A549 (cell line): Measurements from ENCODE around the gene CD55. TPM values are rescaled to one million over a fixed set of nuclear protein-coding genes. Genes with fewer than 3 reads are reported as not detected.

Experiments
- ATAC-seq, 2 experiments: fragments of 200-7000 bp in 1 of 2; fragments of >200 bp in 1 of 2; cut with Nextera tagmentation in 1 of 2; cut with Tn5 transposase in 1 of 2; 3 replicates each; pipeline versions ENCODE4 v1.8.0 to v1.9.1; 2018 to 2020; ENCODE audit warnings: mild to moderate bottlenecking in 1 of 2, moderate library complexity in 1 of 2
- CTCF ChIA-PET: fragments of 300-600 bp; sonication (Branson Sonifier 250); formaldehyde crosslinking; extraction: SDS; loops from one replicate; lab custom pipeline; 2021; ENCODE audit warnings: antibody characterized with exemption, inconsistent platforms; lab: Yijun Ruan, JAX
- POLR2A ChIA-PET: fragments of 350-600 bp; formaldehyde crosslinking; extraction: SDS; loops from one replicate; lab custom pipeline; 2021; ENCODE audit warnings: antibody characterized with exemption, inconsistent platforms; lab: Yijun Ruan, JAX
- DNase-seq, 2 experiments: peaks; one replicate each; pipeline versions ENCODE4 v3.0.0 to v3.0.0-alpha.2; 2011 to 2016; ENCODE audit warnings: low read depth in 1 of 2, low spot score in 1 of 2
- FAIRE-seq: peaks from 2 replicates; lab custom pipeline; 2011; peaks lifted over from hg19 to GRCh38; lab: Jason Lieb, UNC
- H3K27ac ChIP-seq, 2 experiments: fragments of >200 bp; sonication (Bioruptor Twin); formaldehyde crosslinking; 3 replicates each; pipeline ENCODE4 v1.5.1; 2016 to 2017
- H3K4me1 ChIP-seq: fragments of >200 bp; sonication (Bioruptor Twin); formaldehyde crosslinking; 3 replicates; pipeline ENCODE4 v1.6.1; 2016
- H3K4me2 ChIP-seq: fragments of >200 bp; sonication (Bioruptor Twin); formaldehyde crosslinking; 3 replicates; pipeline ENCODE4 v1.6.1; 2016
- H3K4me3 ChIP-seq: fragments of >200 bp; sonication (Bioruptor Twin); formaldehyde crosslinking; 3 replicates; pipeline ENCODE4 v1.5.1; 2016
- H3K9me3 ChIP-seq: fragments of >200 bp; sonication (Bioruptor Twin); formaldehyde crosslinking; 3 replicates; pipeline ENCODE4 v1.6.1; 2016
- CBX2 ChIP-seq: fragments of 200-600 bp; sonication (generic); IDR thresholded peaks from 2 replicates; pipeline ENCODE4 v1.6.1; 2016; ENCODE audit warnings: low read depth, mild to moderate bottlenecking, borderline replicate concordance
- CHD4 ChIP-seq: fragments of 200-600 bp; sonication (generic); IDR thresholded peaks from 2 replicates; pipeline ENCODE4 v1.6.1; 2016; ENCODE audit warnings: antibody characterized with exemption, mild to moderate bottlenecking, borderline replicate concordance
- EHF ChIP-seq: fragments of 250-450 bp; sonication (Bioruptor Pico); IDR thresholded peaks from 2 replicates; pipeline ENCODE4 v1.5.0; 2020; ENCODE audit warnings: mild to moderate bottlenecking
- EP300 ChIP-seq, 2 experiments: fragments of >200 bp; sonication (Bioruptor Twin); formaldehyde crosslinking; IDR thresholded peaks; 2 replicates in 1 of 2; 3 replicates in 1 of 2; pipeline ENCODE4 v1.6.1; 2016 to 2017
- FOSB ChIP-seq: fragments of 250-450 bp; sonication (Bioruptor Pico); IDR thresholded peaks from 2 replicates; pipeline ENCODE4 v1.5.0; 2020; ENCODE audit warnings: mild to moderate bottlenecking, moderate library complexity
- FOSL2 ChIP-seq, 2 experiments: fragments of 450-650 bp in 1 of 2; fragments of >200 bp in 1 of 2; sonication (Bioruptor Twin) in 1 of 2; formaldehyde crosslinking; IDR thresholded peaks; 2 replicates each; pipeline versions ENCODE4 v1.5.0 to v1.6.1; 2016 to 2020; ENCODE audit warnings: mild to moderate bottlenecking in 1 of 2, moderate library complexity in 1 of 2
- FOXS1 ChIP-seq: fragments of 250-450 bp; sonication (Bioruptor Pico); IDR thresholded peaks from 2 replicates; pipeline ENCODE4 v1.5.0; 2020; ENCODE audit warnings: mild to moderate bottlenecking, moderate library complexity
- GATA3 ChIP-seq: IDR thresholded peaks from 2 replicates; pipeline ENCODE4 v1.6.1; 2012; ENCODE audit warnings: borderline replicate concordance
- HDAC2 ChIP-seq: fragments of 200-600 bp; sonication (generic); IDR thresholded peaks from 2 replicates; pipeline ENCODE4 v1.6.1; 2016
- HEYL ChIP-seq: fragments of 250-450 bp; sonication (Bioruptor Pico); IDR thresholded peaks from 2 replicates; pipeline ENCODE4 v1.8.0; 2021; ENCODE audit warnings: mild to moderate bottlenecking, moderate library complexity
- HOXB13 ChIP-seq: fragments of 250-450 bp; sonication (Bioruptor Pico); IDR thresholded peaks from 2 replicates; pipeline ENCODE4 v1.5.0; 2020; ENCODE audit warnings: low read depth, mild to moderate bottlenecking, moderate library complexity
- JUN ChIP-seq, 2 experiments: fragments of >200 bp; sonication (Bioruptor Twin); formaldehyde crosslinking; IDR thresholded peaks; 2 replicates in 1 of 2; 3 replicates in 1 of 2; pipeline ENCODE4 v1.6.1; 2016 to 2017
- JUNB ChIP-seq: fragments of >200 bp; sonication (Bioruptor Twin); formaldehyde crosslinking; IDR thresholded peaks from 2 replicates; pipeline ENCODE4 v1.6.1; 2016
- KDM5A ChIP-seq: fragments of 200-600 bp; sonication (generic); IDR thresholded peaks from 2 replicates; pipeline ENCODE4 v1.6.1; 2016; ENCODE audit warnings: antibody characterized with exemption, mild to moderate bottlenecking
- MYC ChIP-seq: IDR thresholded peaks from 2 replicates; pipeline ENCODE4 v1.6.1; 2012; ENCODE audit warnings: mild to moderate bottlenecking, inconsistent platforms, low read length, improper control_type of control experiment, borderline replicate concordance
- NPAS2 ChIP-seq: fragments of 250-450 bp; sonication (Bioruptor Pico); IDR thresholded peaks from 2 replicates; pipeline ENCODE4 v1.8.0; 2022; ENCODE audit warnings: mild to moderate bottlenecking, moderate library complexity, borderline replicate concordance
- NR3C1 ChIP-seq: fragments of >200 bp; sonication (Bioruptor Twin); formaldehyde crosslinking; IDR thresholded peaks from 3 replicates; pipeline ENCODE4 v1.6.1; 2017
- POLR2A ChIP-seq: IDR thresholded peaks from 2 replicates; pipeline ENCODE4 v1.6.1; 2012; ENCODE audit warnings: mild to moderate bottlenecking, low read length
- POLR2AphosphoS2 ChIP-seq: conservative IDR thresholded peaks from 2 replicates; pipeline ENCODE4 v1.6.1; 2012; ENCODE audit warnings: low read length, improper control_type of control experiment, inconsistent platforms
- RCOR1 ChIP-seq: fragments of 150-350 bp; IDR thresholded peaks from 2 replicates; pipeline ENCODE4 v1.6.1; 2014; ENCODE audit warnings: antibody characterized with exemption, low read length, low read depth
- RFX5 ChIP-seq: fragments of 450-650 bp; IDR thresholded peaks from 2 replicates; pipeline ENCODE4 v1.7.1; 2014; ENCODE audit warnings: antibody characterized with exemption, mild to moderate bottlenecking, moderate library complexity
- RNF2 ChIP-seq: fragments of 200-600 bp; sonication (generic); IDR thresholded peaks from 2 replicates; pipeline ENCODE4 v1.6.1; 2016; ENCODE audit warnings: low read depth, mild to moderate bottlenecking, antibody characterized with exemption, moderate library complexity, borderline replicate concordance
- SMC3 ChIP-seq: fragments of >200 bp; sonication (Bioruptor Twin); formaldehyde crosslinking; IDR thresholded peaks from 3 replicates; pipeline ENCODE4 v1.6.1; 2018; ENCODE audit warnings: inconsistent platforms
- SREBF2 ChIP-seq: fragments of 450-650 bp; IDR thresholded peaks from 2 replicates; pipeline ENCODE4 v1.6.1; 2014; ENCODE audit warnings: mild to moderate bottlenecking, moderate library complexity
- TFCP2L1 ChIP-seq: fragments of 250-450 bp; sonication (Bioruptor Pico); IDR thresholded peaks from 2 replicates; pipeline ENCODE4 v1.5.0; 2021; ENCODE audit warnings: mild to moderate bottlenecking
- ZC3H11A ChIP-seq: fragments of 450-650 bp; IDR thresholded peaks from 2 replicates; pipeline ENCODE4 v1.6.1; 2014; ENCODE audit warnings: antibody characterized with exemption, mild to moderate bottlenecking
- WGBS: methylation state at CpG from one replicate; pipeline ENCODE4 v1.1.6; 2017; ENCODE audit errors: missing lambda C conversion rate; 5-methylcytosine and 5-hydroxymethylcytosine counted together
- polyA plus RNA-seq, 4 experiments: library from polyadenylated mRNA; depleted of rRNA in 3 of 4; stranded (reverse); fragments of >200 nt; fragmentation: RNase III in 1 of 4; extraction: RNeasy Plus Mini Kit Qiagen cat#74134 plus additional on column Dnase treatment in 1 of 4; gene quantifications; 2 replicates in 3 of 4; 3 replicates in 1 of 4; pipeline ENCODE4 v1.2.3, GENCODE V29; 2011 to 2017
- TF ChIP-seq, protein P1 (sequence below): fragments of >200 bp; sonication (Bioruptor Twin); formaldehyde crosslinking; IDR thresholded peaks from 3 replicates; pipeline ENCODE4 v1.6.1; 2016
- TF ChIP-seq, protein P2 (sequence below): fragments of 250-450 bp; sonication (Bioruptor Pico); IDR thresholded peaks from 2 replicates; pipeline ENCODE4 v1.5.0; 2021; ENCODE audit warnings: mild to moderate bottlenecking, moderate library complexity, borderline replicate concordance
- TF ChIP-seq, protein P3 (sequence below): IDR thresholded peaks from 2 replicates; pipeline ENCODE4 v1.6.1; 2012; ENCODE audit warnings: low read depth, borderline replicate concordance
- TF ChIP-seq, protein P4 (sequence below): fragments of >200 bp; sonication (Bioruptor Twin); formaldehyde crosslinking; IDR thresholded peaks from 3 replicates; pipeline ENCODE4 v1.5.1; 2016
- TF ChIP-seq, protein P5 (sequence below): fragments of 450-650 bp; IDR thresholded peaks from 2 replicates; pipeline ENCODE4 v1.6.1; 2014; ENCODE audit warnings: antibody characterized with exemption
- TF ChIP-seq, protein P6 (sequence below): fragments of 150-350 bp; IDR thresholded peaks from 2 replicates; pipeline ENCODE4 v1.6.1; 2014; ENCODE audit warnings: low read depth, mild to moderate bottlenecking, low read length
- TF ChIP-seq, protein P7 (sequence below): IDR thresholded peaks from 2 replicates; pipeline ENCODE4 v1.6.1; 2012

CD55 gene
- polyA plus RNA-seq, 2 of the 4 experiments (the other 2 are of a cell fraction) = 37.0 to 173 TPM

DNA sequence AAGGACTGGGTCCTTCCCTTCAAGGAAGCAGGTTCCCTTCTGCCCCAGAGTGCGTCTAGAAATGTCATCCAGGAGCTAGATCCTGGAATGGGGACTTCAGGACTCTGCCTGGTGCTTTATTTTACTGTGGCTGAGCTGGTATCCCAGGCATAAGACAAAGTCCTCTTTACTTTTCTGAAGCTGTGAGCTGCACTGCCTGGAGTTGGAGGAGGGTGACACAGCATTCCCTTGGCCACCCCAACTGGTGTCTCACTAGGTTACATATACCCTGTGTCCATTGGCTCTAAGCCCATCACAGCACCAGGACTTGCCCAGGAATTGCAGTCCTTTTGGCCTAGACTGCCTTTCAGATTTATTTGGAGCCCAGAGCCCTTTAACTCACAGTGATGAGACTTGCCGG is 41.8 kb upstream of the CD55 start:
- Histone ChIP-seq H3K4me1 (no peaks in the 10 kb centered on the region), H3K4me3 (no peak overlapping the region), H3K4me2 (no peak overlapping the region), H3K9me3 (no peaks in the 10 kb centered on the region), H3K27ac (no peak overlapping the region)
- FAIRE-seq = no peak
- 87% methylated on average over 2 of the region's 2 CpGs for WGBS
- TF ChIP-seq FOSL2 (IDR thresholded peaks at IDR 0.05) (no peak), FOSL2 (CRISPR knock-in tag; IDR thresholded peaks at IDR 0.05) (no peak), JUNB (no peak), MYC (no peak), HDAC2 (no peak), RCOR1 (no peak), EP300 (IDR thresholded peaks at IDR 0.05) (no peak), ZC3H11A (no peak), JUN (IDR thresholded peaks at IDR 0.05) (no peak), HEYL (CRISPR knock-in tag) (no peak), CHD4 (no peak), FOXS1 (CRISPR knock-in tag) (no peak), SREBF2 (no peak), POLR2A (no peak), EHF (CRISPR knock-in tag) (no peak), HOXB13 (CRISPR knock-in tag) (no peak), RFX5 (no peak)
- TF ChIP-seq, protein P1, sequence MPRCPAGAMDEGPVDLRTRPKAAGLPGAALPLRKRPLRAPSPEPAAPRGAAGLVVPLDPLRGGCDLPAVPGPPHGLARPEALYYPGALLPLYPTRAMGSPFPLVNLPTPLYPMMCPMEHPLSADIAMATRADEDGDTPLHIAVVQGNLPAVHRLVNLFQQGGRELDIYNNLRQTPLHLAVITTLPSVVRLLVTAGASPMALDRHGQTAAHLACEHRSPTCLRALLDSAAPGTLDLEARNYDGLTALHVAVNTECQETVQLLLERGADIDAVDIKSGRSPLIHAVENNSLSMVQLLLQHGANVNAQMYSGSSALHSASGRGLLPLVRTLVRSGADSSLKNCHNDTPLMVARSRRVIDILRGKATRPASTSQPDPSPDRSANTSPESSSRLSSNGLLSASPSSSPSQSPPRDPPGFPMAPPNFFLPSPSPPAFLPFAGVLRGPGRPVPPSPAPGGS = no peak
- TF ChIP-seq, protein P2, sequence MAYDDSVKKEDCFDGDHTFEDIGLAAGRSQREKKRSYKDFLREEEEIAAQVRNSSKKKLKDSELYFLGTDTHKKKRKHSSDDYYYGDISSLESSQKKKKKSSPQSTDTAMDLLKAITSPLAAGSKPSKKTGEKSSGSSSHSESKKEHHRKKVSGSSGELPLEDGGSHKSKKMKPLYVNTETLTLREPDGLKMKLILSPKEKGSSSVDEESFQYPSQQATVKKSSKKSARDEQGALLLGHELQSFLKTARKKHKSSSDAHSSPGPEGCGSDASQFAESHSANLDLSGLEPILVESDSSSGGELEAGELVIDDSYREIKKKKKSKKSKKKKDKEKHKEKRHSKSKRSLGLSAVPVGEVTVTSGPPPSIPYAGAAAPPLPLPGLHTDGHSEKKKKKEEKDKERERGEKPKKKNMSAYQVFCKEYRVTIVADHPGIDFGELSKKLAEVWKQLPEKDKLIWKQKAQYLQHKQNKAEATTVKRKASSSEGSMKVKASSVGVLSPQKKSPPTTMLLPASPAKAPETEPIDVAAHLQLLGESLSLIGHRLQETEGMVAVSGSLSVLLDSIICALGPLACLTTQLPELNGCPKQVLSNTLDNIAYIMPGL (CRISPR knock-in tag) = no peak
- TF ChIP-seq, protein P3, sequence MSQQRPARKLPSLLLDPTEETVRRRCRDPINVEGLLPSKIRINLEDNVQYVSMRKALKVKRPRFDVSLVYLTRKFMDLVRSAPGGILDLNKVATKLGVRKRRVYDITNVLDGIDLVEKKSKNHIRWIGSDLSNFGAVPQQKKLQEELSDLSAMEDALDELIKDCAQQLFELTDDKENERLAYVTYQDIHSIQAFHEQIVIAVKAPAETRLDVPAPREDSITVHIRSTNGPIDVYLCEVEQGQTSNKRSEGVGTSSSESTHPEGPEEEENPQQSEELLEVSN = no peak
- CTCF ChIA-PET = no interaction called here
- POLR2A ChIA-PET = no interaction called here
- no peak for DNase-seq
- no peak for ATAC-seq

DNA sequence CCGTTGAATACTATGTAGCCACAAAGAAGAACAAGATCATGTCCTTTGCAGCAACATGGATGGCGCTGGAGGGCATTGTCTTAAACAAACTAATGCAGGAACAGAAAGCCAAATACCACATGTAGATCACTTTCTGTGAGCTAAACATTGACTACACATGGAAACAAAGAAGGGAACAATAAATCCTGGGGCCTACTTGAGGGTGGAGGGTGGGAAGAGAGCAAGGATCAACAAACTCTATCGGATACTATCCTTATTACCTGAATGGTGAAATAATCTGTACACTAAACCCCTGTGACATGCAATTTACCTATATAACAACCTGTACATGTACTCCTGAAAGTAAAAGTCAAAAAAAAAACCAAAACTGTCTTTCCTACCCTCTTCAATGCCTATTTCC is 40.8 kb upstream of the CD55 start:
- ATAC-seq (no peak), FAIRE-seq (no peak), DNase-seq (no peak)
- 76% methylated on average over 3 of the region's 3 CpGs for WGBS
- no peaks in the 10 kb centered on the region for H3K9me3 ChIP-seq
- ChIA-PET CTCF (no interaction called here), POLR2A (no interaction called here)
- no peaks in the 10 kb centered on the region for H3K4me1 ChIP-seq
- no peak overlapping the region for H3K27ac ChIP-seq
- no peak overlapping the region for H3K4me3 ChIP-seq
- H3K4me2 ChIP-seq = no peak overlapping the region
- TF ChIP-seq, protein P4, sequence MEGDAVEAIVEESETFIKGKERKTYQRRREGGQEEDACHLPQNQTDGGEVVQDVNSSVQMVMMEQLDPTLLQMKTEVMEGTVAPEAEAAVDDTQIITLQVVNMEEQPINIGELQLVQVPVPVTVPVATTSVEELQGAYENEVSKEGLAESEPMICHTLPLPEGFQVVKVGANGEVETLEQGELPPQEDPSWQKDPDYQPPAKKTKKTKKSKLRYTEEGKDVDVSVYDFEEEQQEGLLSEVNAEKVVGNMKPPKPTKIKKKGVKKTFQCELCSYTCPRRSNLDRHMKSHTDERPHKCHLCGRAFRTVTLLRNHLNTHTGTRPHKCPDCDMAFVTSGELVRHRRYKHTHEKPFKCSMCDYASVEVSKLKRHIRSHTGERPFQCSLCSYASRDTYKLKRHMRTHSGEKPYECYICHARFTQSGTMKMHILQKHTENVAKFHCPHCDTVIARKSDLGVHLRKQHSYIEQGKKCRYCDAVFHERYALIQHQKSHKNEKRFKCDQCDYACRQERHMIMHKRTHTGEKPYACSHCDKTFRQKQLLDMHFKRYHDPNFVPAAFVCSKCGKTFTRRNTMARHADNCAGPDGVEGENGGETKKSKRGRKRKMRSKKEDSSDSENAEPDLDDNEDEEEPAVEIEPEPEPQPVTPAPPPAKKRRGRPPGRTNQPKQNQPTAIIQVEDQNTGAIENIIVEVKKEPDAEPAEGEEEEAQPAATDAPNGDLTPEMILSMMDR = no peak
- TF ChIP-seq NR3C1 (no peak), FOSB (CRISPR knock-in tag) (no peak), GATA3 (no peak), FOSL2 (IDR thresholded peaks at IDR 0.05) (no peak), FOSL2 (CRISPR knock-in tag; IDR thresholded peaks at IDR 0.05) (no peak), RNF2 (no peak), KDM5A (no peak), POLR2AphosphoS2 (no peak), SMC3 (no peak), CBX2 (no peak), TFCP2L1 (CRISPR knock-in tag) (no peak), NPAS2 (CRISPR knock-in tag) (no peak), EHF (CRISPR knock-in tag) (no peak)
- TF ChIP-seq, protein P5, sequence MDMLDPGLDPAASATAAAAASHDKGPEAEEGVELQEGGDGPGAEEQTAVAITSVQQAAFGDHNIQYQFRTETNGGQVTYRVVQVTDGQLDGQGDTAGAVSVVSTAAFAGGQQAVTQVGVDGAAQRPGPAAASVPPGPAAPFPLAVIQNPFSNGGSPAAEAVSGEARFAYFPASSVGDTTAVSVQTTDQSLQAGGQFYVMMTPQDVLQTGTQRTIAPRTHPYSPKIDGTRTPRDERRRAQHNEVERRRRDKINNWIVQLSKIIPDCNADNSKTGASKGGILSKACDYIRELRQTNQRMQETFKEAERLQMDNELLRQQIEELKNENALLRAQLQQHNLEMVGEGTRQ = no peak
- TF ChIP-seq, protein P6, sequence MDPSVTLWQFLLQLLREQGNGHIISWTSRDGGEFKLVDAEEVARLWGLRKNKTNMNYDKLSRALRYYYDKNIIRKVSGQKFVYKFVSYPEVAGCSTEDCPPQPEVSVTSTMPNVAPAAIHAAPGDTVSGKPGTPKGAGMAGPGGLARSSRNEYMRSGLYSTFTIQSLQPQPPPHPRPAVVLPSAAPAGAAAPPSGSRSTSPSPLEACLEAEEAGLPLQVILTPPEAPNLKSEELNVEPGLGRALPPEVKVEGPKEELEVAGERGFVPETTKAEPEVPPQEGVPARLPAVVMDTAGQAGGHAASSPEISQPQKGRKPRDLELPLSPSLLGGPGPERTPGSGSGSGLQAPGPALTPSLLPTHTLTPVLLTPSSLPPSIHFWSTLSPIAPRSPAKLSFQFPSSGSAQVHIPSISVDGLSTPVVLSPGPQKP = no peak
- TF ChIP-seq, protein P7, sequence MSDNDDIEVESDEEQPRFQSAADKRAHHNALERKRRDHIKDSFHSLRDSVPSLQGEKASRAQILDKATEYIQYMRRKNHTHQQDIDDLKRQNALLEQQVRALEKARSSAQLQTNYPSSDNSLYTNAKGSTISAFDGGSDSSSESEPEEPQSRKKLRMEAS = no peak
